Raji (cell line): Measurements from ENCODE around the gene TAF11L10.
"Not testable (repeated sequence)": the region's sequence is repeated elsewhere in the genome, so short reads cannot be mapped to it uniquely, and the experiment has no call there.

Source experiments
- POLR2A ChIP-seq: IDR thresholded peaks from 2 replicates; pipeline ENCODE4 v1.6.1; 2011; ENCODE audit warnings: low read depth, low read length, control low read depth; ENCODE audit not compliant: insufficient read depth

Gene TAF11L10

DNA sequence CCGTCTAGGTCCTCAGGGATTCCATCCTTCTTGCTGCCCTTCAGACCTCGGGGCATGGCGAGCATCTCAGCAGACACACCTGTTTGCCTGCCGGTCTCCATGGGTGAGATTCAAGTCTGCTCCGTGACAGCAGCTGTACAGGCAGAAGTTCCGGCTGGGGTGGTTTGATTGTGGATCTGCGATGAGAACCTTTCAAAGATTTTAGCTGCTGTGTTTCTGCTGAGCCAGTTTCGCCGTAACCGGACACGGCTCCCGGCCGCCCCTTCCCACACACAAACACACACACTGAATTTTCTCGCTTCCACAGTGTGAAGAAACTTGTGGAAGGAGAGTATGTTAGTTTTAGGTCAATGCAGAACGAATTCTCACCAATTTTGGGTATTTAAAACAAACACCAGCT lies at the start of gene TAF11L10:
Gene TAF11L10, minus strand, starts transcription at position 101 of the 400 bp plus-strand sequence.
- TF ChIP-seq POLR2A, result not testable (repeated sequence)

DNA sequence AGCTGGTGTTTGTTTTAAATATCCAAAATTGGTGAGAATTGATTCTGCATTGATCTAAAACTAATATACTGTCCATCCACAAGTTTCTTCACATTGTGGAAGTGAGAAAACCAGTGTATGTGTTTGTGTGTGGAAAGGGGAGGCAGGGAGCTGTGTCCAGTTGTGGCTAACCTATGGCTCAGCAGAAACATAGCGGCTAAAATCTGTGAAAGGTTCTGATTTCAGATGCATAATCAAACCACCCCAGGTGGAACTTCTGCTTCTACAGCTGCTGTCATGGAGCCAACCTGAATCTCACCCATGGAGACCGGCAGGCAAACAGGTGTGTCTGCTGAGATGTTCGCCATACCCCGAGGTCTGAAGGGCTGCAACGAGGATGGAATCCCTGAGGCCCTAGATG lies 36.5 kb upstream of the TAF11L10 start, which contains the start of gene TAF11L14:
Gene TAF11L14, plus strand, starts transcription at position 301 of the 400 bp plus-strand sequence.
- no peak for TF ChIP-seq POLR2A

DNA sequence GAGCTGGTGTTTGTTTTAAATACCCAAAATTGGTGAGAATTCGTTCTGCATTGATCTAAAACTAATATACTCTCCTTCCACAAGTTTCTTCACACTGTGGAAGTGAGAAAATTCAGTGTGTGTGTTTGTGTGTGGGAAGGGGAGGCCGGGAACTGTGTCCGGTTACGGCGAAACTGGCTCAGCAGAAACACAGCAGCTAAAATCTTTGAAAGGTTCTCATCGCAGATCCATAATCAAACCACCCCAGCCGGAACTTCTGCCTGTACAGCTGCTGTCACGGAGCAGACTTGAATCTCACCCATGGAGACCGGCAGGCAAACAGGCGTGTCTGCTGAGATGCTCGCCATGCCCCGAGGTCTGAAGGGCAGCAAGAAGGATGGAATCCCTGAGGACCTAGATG lies 34.2 kb upstream of the TAF11L10 start, which contains the start of gene TAF11L13:
Gene TAF11L13, plus strand, starts transcription at position 301 of the 400 bp plus-strand sequence.
- TF ChIP-seq POLR2A, result not testable (repeated sequence)

DNA sequence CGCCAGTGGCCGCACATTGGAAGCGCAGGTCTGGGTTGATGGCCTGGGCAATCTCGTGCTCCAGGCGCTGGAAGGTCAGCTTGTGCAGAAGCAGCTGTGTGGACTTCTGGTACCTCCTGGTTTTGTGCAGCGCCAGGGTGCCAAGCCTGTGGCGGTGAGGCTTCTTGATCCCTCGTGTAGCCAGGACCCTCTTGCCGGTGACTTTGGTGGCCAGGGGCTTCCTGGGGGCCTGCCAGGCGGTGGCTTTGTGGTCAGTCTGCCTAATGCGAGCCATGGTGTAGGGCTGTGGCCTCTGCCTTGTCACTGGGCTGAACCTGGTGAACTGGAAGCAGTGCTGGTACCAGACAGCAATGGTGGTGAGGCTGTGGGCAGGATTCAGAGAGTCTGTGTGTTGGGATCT lies 28.1 kb upstream of the TAF11L10 start:
- TF ChIP-seq POLR2A, result no peak

DNA sequence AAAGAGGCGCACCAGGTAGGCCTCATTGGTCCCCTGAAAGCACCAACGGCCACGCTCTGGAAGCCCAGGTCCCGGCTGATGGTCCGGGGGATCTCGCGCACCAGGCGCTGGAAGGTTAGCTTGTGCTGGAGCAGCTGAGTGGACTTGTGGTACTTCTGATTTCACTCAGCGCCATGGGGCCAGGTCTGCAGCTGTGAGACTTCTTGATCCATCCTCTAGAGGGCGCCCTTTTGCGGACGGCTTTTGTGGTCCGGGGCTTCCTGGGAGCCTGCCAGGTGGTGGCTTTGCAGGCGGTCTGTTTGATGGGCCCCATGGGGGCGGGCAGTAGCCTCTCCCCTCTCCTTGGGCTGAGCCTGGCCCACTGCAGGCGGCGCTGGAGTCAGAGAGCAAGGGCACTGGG lies 23.0 kb upstream of the TAF11L10 start:
- no peak for TF ChIP-seq POLR2A

DNA sequence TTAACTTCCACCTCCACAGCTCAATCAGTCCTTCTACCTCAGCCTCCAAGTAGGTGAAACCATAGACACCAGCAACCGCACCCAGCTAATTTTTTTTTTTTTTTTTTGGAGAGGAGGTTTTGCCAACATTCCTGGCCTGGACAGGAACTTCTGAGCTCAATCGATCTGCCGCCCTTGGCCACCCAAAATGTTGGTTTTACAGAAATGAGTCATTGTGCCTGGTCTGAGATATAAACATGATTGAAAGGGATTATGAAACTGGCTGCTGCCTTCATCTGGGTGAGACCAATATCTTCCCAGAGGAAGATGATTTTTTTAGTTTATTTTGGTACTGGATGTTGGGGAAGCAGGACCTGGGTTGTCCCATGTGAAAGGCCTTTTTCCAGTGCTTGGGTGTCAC lies 21.7 kb upstream of the TAF11L10 start:
- TF ChIP-seq POLR2A, result no peak

DNA sequence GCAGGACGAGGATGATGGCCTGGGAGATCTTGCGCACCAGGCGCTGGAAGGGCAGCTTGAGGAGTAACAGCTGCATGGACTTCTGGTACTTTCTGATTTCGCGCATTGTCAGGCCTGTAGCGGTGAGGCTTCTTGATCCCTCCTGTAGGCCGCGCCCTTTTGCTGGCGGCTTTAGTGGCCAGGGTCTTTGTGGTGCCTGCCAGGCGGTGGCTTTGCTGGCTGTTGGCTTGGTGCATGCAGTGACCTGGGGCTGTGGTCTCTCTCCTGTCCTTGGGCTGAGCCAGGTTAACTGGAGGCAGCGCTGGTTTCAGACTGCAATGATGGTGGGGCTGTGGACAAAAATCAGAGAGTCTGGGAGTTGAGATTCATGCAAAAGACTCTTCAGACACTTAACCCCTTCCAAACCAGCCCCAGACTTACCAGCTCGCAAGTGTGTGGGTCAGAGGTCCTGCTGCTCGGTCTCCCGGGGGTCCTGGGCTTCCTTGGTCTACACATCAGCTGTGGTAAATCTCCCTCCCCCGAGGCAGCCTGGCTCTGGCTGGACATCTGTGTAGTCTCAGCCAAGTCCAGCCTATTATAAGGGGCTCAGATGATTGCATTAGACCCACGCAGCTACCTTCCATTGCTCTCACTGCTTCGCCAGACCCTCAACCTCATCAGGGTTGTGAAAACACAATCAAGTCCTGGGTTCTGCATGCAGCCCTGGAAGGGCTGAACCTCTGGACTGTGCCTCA lies 17.4 kb upstream of the TAF11L10 start:
- no peak for TF ChIP-seq POLR2A

DNA sequence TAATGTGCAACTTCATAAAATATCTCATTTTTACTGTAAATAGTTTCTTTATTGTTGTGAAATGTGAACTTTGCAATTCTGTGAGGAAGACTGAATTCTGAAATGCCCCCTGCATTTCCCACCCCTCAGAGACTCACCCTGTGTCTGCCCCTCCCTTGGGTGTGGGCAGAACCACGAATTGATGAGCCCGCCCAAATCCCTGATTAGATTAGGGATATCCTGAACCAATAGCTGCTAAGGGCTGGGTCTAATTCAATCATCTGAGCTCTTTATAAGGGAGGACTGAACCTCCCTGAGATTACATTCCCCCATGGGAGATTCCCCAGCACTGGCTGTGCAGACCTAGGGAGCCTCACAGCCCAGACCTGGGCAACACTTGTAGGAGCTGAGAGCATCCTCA lies 12.5 kb upstream of the TAF11L10 start, which contains the start of gene TAF11L12:
Gene TAF11L12, plus strand, starts transcription at position 301 of the 400 bp plus-strand sequence.
- TF ChIP-seq POLR2A, result not testable (repeated sequence)

DNA sequence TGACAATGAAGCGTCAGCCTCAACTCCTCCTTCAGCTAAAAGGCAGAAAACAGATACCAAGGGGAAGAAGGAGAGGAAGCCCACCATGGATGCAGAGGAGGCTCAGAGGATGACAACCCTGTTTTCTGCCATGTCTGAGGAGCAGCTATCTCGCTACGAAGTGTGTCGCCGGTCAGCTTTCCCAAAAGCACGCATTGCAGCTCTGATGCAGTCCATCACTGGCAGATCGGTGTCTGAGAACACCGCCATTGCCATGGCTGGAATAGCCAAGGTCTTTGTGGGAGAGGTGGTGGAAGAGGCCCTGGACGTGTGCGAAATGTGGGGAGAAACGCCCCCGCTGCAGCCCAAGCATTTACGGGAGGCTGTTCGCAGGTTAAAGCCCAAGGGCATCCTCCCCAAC lies 7.3 kb upstream of the TAF11L10 start:
- no peak for TF ChIP-seq POLR2A

DNA sequence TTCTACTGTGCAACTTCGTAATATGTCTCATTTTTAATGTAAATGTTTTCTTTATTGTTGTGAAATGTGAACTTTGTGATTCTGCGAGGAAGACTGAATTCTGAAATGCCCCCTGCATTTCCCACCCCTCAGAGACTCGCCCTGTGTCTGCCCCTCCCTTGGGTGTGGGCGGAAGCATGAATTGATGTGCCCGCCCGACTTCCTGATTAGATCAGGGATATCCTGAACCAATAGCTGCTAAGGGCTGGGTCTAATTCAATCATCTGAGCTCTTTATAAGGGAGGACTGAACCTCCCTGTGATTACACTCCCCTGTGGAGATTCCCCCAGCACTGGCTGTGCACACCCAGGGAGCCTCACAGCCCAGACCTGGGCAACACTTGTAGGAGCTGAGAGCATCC lies 6.3 kb upstream of the TAF11L10 start, which contains the start of gene TAF11L11:
Gene TAF11L11, plus strand, starts transcription at position 304 of the 400 bp plus-strand sequence.
- not testable (repeated sequence) for TF ChIP-seq POLR2A

DNA sequence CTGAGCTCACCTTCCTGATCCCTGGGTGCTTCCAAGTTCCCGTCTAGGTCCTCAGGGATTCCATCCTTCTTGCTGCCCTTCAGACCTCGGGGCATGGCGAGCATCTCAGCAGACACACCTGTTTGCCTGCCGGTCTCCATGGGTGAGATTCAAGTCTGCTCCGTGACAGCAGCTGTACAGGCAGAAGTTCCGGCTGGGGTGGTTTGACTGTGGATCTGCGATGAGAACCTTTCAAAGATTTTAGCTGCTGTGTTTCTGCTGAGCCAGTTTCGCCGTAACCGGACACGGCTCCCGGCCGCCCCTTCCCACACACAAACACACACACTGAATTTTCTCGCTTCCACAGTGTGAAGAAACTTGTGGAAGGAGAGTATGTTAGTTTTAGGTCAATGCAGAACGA lies 3.4 kb downstream of the TAF11L10 start, which contains the start of gene TAF11L9:
Gene TAF11L9, minus strand, starts transcription at position 140 of the 400 bp plus-strand sequence.
- TF ChIP-seq POLR2A, result not testable (repeated sequence)

DNA sequence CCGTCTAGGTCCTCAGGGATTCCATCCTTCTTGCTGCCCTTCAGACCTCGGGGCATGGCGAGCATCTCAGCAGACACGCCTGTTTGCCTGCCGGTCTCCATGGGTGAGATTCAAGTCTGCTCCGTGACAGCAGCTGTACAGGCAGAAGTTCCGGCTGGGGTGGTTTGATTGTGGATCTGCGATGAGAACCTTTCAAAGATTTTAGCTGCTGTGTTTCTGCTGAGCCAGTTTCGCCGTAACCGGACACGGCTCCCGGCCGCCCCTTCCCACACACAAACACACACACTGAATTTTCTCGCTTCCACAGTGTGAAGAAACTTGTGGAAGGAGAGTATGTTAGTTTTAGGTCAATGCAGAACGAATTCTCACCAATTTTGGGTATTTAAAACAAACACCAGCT lies 6.8 kb downstream of the TAF11L10 start, which contains the start of gene TAF11L8:
Gene TAF11L8, minus strand, starts transcription at position 101 of the 400 bp plus-strand sequence.
- TF ChIP-seq POLR2A, result not testable (repeated sequence)

DNA sequence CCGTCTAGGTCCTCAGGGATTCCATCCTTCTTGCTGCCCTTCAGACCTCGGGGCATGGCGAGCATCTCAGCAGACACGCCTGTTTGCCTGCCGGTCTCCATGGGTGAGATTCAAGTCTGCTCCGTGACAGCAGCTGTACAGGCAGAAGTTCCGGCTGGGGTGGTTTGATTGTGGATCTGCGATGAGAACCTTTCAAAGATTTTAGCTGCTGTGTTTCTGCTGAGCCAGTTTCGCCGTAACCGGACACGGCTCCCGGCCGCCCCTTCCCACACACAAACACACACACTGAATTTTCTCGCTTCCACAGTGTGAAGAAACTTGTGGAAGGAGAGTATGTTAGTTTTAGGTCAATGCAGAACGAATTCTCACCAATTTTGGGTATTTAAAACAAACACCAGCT lies 12.0 kb downstream of the TAF11L10 start, which contains the start of gene TAF11L7:
Gene TAF11L7, minus strand, starts transcription at position 101 of the 400 bp plus-strand sequence.
- TF ChIP-seq POLR2A, result not testable (repeated sequence)
